ENCODE data around the gene PARD3B. TPM values are rescaled to one million over a fixed set of nuclear protein-coding genes. Genes with fewer than 3 reads are reported as not detected.

The PARD3B gene
- total and polyA plus RNA-seq, 2 of the 4 experiments (the other 2 are of a cell fraction), result 3.3 to 15.6 TPM

GRCh38 chr2:205511221-205511620, 965.9 kb downstream of the PARD3B start:
- H3K4me3 ChIP-seq (ENCODE audit: insufficient read depth, low read depth, low read length), result no peak overlapping the region
- ChIA-PET POLR2A (ENCODE audit: unreplicated experiment) (no interaction called here), CTCF (interaction anchor here (1.0 kb wide), 1 partner anchor 15 kb away, joined by 5 read pairs; no protein-coding TSS in a partner anchor)
- no peaks in the 10 kb centered on the region for H3K9me1 ChIP-seq (ENCODE audit: insufficient read depth, low read length)
- peaks cover 2% of the 10 kb centered on the region; the same call in 1 of the 2 replicates for H3K4me1 ChIP-seq (ENCODE audit: control insufficient read depth, insufficient read depth, low read length)
- H3K4ac ChIP-seq (ENCODE audit: low read depth, low read length), result no peak overlapping the region
- peaks cover 2% of the 10 kb centered on the region; the same call in 1 of the 2 replicates for H3K9me3 ChIP-seq (ENCODE audit: control insufficient read depth, insufficient read depth, low read length)
- in situ Hi-C loops (cut with MboI; ENCODE audit: low sequenced_read_pairs) (no loop called here), intact Hi-C loops (cut with micrococcal nuclease) (no loop called here), dilution Hi-C loops (cut with HindIII; ENCODE audit: low sequenced_read_pairs, unreplicated experiment) (no loop called here)
- H3K36me3 ChIP-seq (ENCODE audit: control insufficient read depth, insufficient read depth, low read length), result no peaks in the 10 kb centered on the region
- no peaks in the 10 kb centered on the region for H3K79me1 ChIP-seq (ENCODE audit: low read depth in 1 of 2, low read length in 2 of 2)
- WGBS, 2 experiments (ENCODE audit: extremely low coverage in 2 of 2, insufficient read length in 1 of 2), result no CpG with 5 or more reads among the region's 2 CpGs
- ATAC-seq (ENCODE audit: low read depth), result no peak
- H2BK15ac ChIP-seq (ENCODE audit: low read depth, low read length), result no peak overlapping the region
- H4K91ac ChIP-seq (ENCODE audit: insufficient read depth, low read depth, low read length), result no peak overlapping the region
- H3K23ac ChIP-seq (ENCODE audit: low read depth, low read length), result no peak overlapping the region
- no peak overlapping the region for H2BK5ac ChIP-seq (ENCODE audit: low read depth, low read length, poor library complexity, severe bottlenecking)
- H3K56ac ChIP-seq (ENCODE audit: extremely low read depth, insufficient read depth, low read length), result no peak overlapping the region
- H3K18ac ChIP-seq (ENCODE audit: low read depth, low read length), result no peak overlapping the region
- no peak overlapping the region for H3K14ac ChIP-seq (replicated peaks; ENCODE audit: low read depth, low read length)
- no peak for TF ChIP-seq SMC3 (IDR thresholded peaks at IDR 0.05; ENCODE audit: low read depth, low read length)
- TF ChIP-seq CTCF (conservative IDR thresholded peaks at IDR 0.05; ENCODE audit: low read depth, low read length), result no peak
- no peak for TF ChIP-seq RFX5 (IDR thresholded peaks at IDR 0.05; ENCODE audit: low read depth, low read length)
- TF ChIP-seq NFE2L2 (IDR thresholded peaks at IDR 0.05; ENCODE audit: low read depth, low read length), result no peak
- no peak for TF ChIP-seq RCOR1 (IDR thresholded peaks at IDR 0.05; ENCODE audit: insufficient replicate concordance, low read length)
- TF ChIP-seq CHD1 (IDR thresholded peaks at IDR 0.05; ENCODE audit: low read depth, low read length), result no peak
- TF ChIP-seq MXI1 (IDR thresholded peaks at IDR 0.05; ENCODE audit: borderline replicate concordance, low read depth, low read length), result no peak
- TF ChIP-seq RAD21 (IDR thresholded peaks at IDR 0.05; ENCODE audit: low read length), result no peak
- TF ChIP-seq ELK1 (IDR thresholded peaks at IDR 0.05; ENCODE audit: borderline replicate concordance, low read depth, low read length), result no peak
- TF ChIP-seq POLR2A (IDR thresholded peaks at IDR 0.05; ENCODE audit: low read depth, low read length), result no peak
- TF ChIP-seq USF2 (IDR thresholded peaks at IDR 0.05; ENCODE audit: low read depth, low read length), result no peak
- TF ChIP-seq MAFK (IDR thresholded peaks at IDR 0.05; ENCODE audit: low read depth, low read length), result no peak
- no peak for TF ChIP-seq CEBPB (IDR thresholded peaks at IDR 0.05; ENCODE audit: low read depth, low read length)
- TF ChIP-seq MAZ (IDR thresholded peaks at IDR 0.05; ENCODE audit: borderline replicate concordance, low read depth, low read length), result no peak
- no peak overlapping the region for H2AFZ ChIP-seq (replicated peaks; ENCODE audit: low read length, poor library complexity)
- DNase-seq, result peak; percentile 42
- no peak overlapping the region for H2BK120ac ChIP-seq (ENCODE audit: low read depth, low read length)
- H3K27ac ChIP-seq (ENCODE audit: insufficient read depth, low read length), result no peak overlapping the region
- H3K27me3 ChIP-seq (ENCODE audit: control insufficient read depth, insufficient read depth, low read length), result no peaks in the 10 kb centered on the region
- peak overlapping the region; percentile 20; the same call in 1 of the 2 replicates for H2BK20ac ChIP-seq (ENCODE audit: low read depth, low read length)
- H4K8ac ChIP-seq (ENCODE audit: low read depth in 2 of 2, low read length in 2 of 2), result no peak overlapping the region
- BruUV-seq (replicated peaks), result no TSS peak
- no peak overlapping the region for H4K5ac ChIP-seq (ENCODE audit: low read depth, low read length)
- H4K20me1 ChIP-seq (ENCODE audit: insufficient read depth, low read length), result no peaks in the 10 kb centered on the region
- no peak overlapping the region for H2AK5ac ChIP-seq (ENCODE audit: low read depth, low read length)
- H3K4me2 ChIP-seq (ENCODE audit: low read depth, low read length), result no peak overlapping the region; the same call in 1 of the 2 replicates
- no peak overlapping the region for H3K9ac ChIP-seq (ENCODE audit: low read depth, low read length)
- H2AK9ac ChIP-seq (replicated peaks; ENCODE audit: low read depth, low read length, poor library complexity), result no peak overlapping the region
